Caco-2 (cell line): ENCODE results near the gene ILF2. TPM values are rescaled to one million over a fixed set of nuclear protein-coding genes. Genes with fewer than 3 reads are reported as not detected.

Experiments
- BruUV-seq: library from RNA; stranded (reverse); fragments of 400-500 nt; replicated peaks from 2 replicates; lab custom pipeline; 2021; lab: Mats Ljungman, UMichigan
- CTCF ChIA-PET: fragments of 300-600 bp; sonication (Branson Sonifier 250); formaldehyde crosslinking; loops from one replicate; lab custom pipeline; 2022; ENCODE audit warnings: antibody characterized with exemption; lab: Charles Lee
- POLR2A ChIA-PET: fragments of 300-600 bp; sonication (Branson Sonifier 250); formaldehyde crosslinking; loops from one replicate; lab custom pipeline; 2022; ENCODE audit warnings: antibody characterized with exemption; lab: Charles Lee
- DNase-seq, 2 experiments: peaks; one replicate each; pipeline versions ENCODE4 v3.0.0 to v3.0.0-alpha.2; 2020 to 2022
- H3K27me3 ChIP-seq: replicated peaks from 2 replicates; pipeline ENCODE4 v1.6.0; 2011; ENCODE audit warnings: low read length; ENCODE audit not compliant: control insufficient read depth, insufficient read depth
- H3K36me3 ChIP-seq: 2 replicates; pipeline ENCODE4 v1.5.1; 2011; ENCODE audit warnings: low read length; ENCODE audit not compliant: control insufficient read depth, insufficient read depth
- H3K4me1 ChIP-seq: fragments of 250-450 bp; sonication (Bioruptor Pico); 2 replicates; pipeline ENCODE4 v1.5.1; 2020; ENCODE audit warnings: mild to moderate bottlenecking
- H3K4me3 ChIP-seq: 2 replicates; pipeline ENCODE4 v1.5.1; 2011; ENCODE audit warnings: low read depth, mild to moderate bottlenecking, control low read depth, low read length
- H3K9me3 ChIP-seq: fragments of 250-450 bp; sonication (Bioruptor Pico); 2 replicates; pipeline ENCODE4 v1.5.1; 2020; ENCODE audit warnings: mild to moderate bottlenecking, moderate library complexity
- H3K27ac Mint-ChIP-seq: one replicate; pipeline ENCODE4 v1.8.0; 2022; ENCODE audit warnings: mixed read lengths; ENCODE audit not compliant: unreplicated experiment
- H3K27me3 Mint-ChIP-seq: one replicate; pipeline ENCODE4 v1.8.0; 2022; ENCODE audit warnings: mixed read lengths; ENCODE audit not compliant: insufficient read depth, unreplicated experiment
- H3K36me3 Mint-ChIP-seq: one replicate; pipeline ENCODE4 v1.8.0; 2022; ENCODE audit warnings: mild to moderate bottlenecking, mixed read lengths; ENCODE audit not compliant: insufficient read depth, unreplicated experiment
- H3K4me1 Mint-ChIP-seq: one replicate; pipeline ENCODE4 v1.8.0; 2022; ENCODE audit warnings: low read depth, mixed read lengths; ENCODE audit not compliant: unreplicated experiment
- H3K4me3 Mint-ChIP-seq: one replicate; pipeline ENCODE4 v1.8.0; 2022; ENCODE audit warnings: mild to moderate bottlenecking, moderate library complexity, mixed read lengths; ENCODE audit not compliant: unreplicated experiment
- H3K9me3 Mint-ChIP-seq: one replicate; pipeline ENCODE4 v1.8.0; 2022; ENCODE audit warnings: mixed read lengths; ENCODE audit not compliant: unreplicated experiment
- CTCF ChIP-seq, 2 experiments: fragments of 200-600 bp in 1 of 2; IDR thresholded peaks; 1 replicate in 1 of 2; 2 replicates in 1 of 2; pipeline versions ENCODE4 v1.5.1 to v1.8.0; 2011 to 2022; ENCODE audit warnings: antibody characterized with exemption in 1 of 2, control low read depth in 1 of 2, inconsistent platforms in 1 of 2, low read depth in 1 of 2, low read length in 1 of 2, mild to moderate bottlenecking in 1 of 2, moderate library complexity in 1 of 2; ENCODE audit not compliant: insufficient read depth in 1 of 2, severe bottlenecking in 1 of 2, unreplicated experiment in 1 of 2
- intact Hi-C: fragments of 100-400 bp; cut with micrococcal nuclease; formaldehyde crosslinking; loops from one replicate; pipeline ENCODE4 v1.10.0; 2022; ENCODE audit not compliant: unreplicated experiment
- total RNA-seq: library from RNA; stranded (reverse); gene quantifications from 2 replicates; pipeline ENCODE4 v1.2.3, GENCODE V29; 2022

The ILF2 gene
- total RNA-seq, 1 experiment from 2014 or later: 287 TPM

GRCh38 chr1:153626477-153626903, 44.3 kb downstream of the ILF2 start:
- Mint-ChIP-seq H3K4me3 (peak overlapping the region; percentile 93), H3K4me1 (peaks cover 29% of the 10 kb centered on the region), H3K27me3 (no peaks in the 10 kb centered on the region), H3K9me3 (no peaks in the 10 kb centered on the region), H3K36me3 (peaks cover 62% of the 10 kb centered on the region), H3K27ac (peak overlapping the region; percentile 89)
- intact Hi-C loops: loop anchor here (2.0 kb wide), 2 partner anchors 14 to 54 kb away; partner anchors contain the start of gene S100A16
- no peaks in the 10 kb centered on the region for H3K9me3 ChIP-seq
- TF ChIP-seq CTCF (IDR thresholded peaks at IDR 0.05; ENCODE audit: insufficient read depth in 1 of 2, low read depth in 1 of 2, low read length in 1 of 2, severe bottlenecking in 1 of 2, unreplicated experiment in 1 of 2): no peak
- DNase-seq: no peak
- ChIA-PET CTCF (interaction anchor here (1.0 to 3.1 kb wide), 14 partner anchors 9 to 131 kb away, joined by 4 to 56 read pairs (median 9); partner anchors contain the start of genes S100A14 and S100A16), POLR2A (interaction anchor here (0.5 to 2.4 kb wide), 15 partner anchors 9 to 111 kb away, joined by 3 to 43 read pairs (median 9); partner anchors contain the start of genes S100A14, S100A16, S100A4 and S100A6)
- H3K36me3 ChIP-seq: no peaks in the 10 kb centered on the region
- peak overlapping the region; percentile 62 for H3K4me3 ChIP-seq
- peaks cover 41% of the 10 kb centered on the region for H3K4me1 ChIP-seq
- H3K27me3 ChIP-seq: no peaks in the 10 kb centered on the region
- BruUV-seq: no TSS peak

- CTCF ChIA-PET: no interaction called here
Measured at GRCh38 chr1:153624965-153625611, 45.7 kb downstream of the ILF2 start.

GRCh38 chr1:153623101-153623500, 47.7 kb downstream of the ILF2 start:
- DNase-seq: no peak
- Mint-ChIP-seq H3K4me1 (peaks cover 16% of the 10 kb centered on the region), H3K9me3 (no peaks in the 10 kb centered on the region), H3K27me3 (no peaks in the 10 kb centered on the region), H3K4me3 (no peak overlapping the region), H3K36me3 (peaks cover 94% of the 10 kb centered on the region), H3K27ac (no peak overlapping the region)
- ChIA-PET CTCF (no interaction called here), POLR2A (interaction anchor here (1.3 kb wide), 1 partner anchor 11 kb away, joined by 4 read pairs; the partner anchor contains the start of gene CHTOP)
- no TSS peak for BruUV-seq
- intact Hi-C loops: no loop called here
- TF ChIP-seq CTCF (IDR thresholded peaks at IDR 0.05; ENCODE audit: insufficient read depth in 1 of 2, low read depth in 1 of 2, low read length in 1 of 2, severe bottlenecking in 1 of 2, unreplicated experiment in 1 of 2): no peak
- Histone ChIP-seq H3K27me3 (no peaks in the 10 kb centered on the region), H3K4me1 (peaks cover 20% of the 10 kb centered on the region), H3K9me3 (no peaks in the 10 kb centered on the region), H3K4me3 (no peak overlapping the region), H3K36me3 (no peaks in the 10 kb centered on the region)

More at GRCh38 chr1:153624965-153625611, 45.7 kb downstream of the ILF2 start:
- no TSS peak for BruUV-seq
- Histone ChIP-seq H3K9me3 (no peaks in the 10 kb centered on the region), H3K27me3 (no peaks in the 10 kb centered on the region), H3K36me3 (no peaks in the 10 kb centered on the region), H3K4me3 (no peak overlapping the region), H3K4me1 (peaks cover 27% of the 10 kb centered on the region)
- Mint-ChIP-seq H3K27me3 (no peaks in the 10 kb centered on the region), H3K4me3 (peak overlapping the region; percentile 93), H3K9me3 (no peaks in the 10 kb centered on the region), H3K36me3 (peaks cover 75% of the 10 kb centered on the region), H3K4me1 (peaks cover 22% of the 10 kb centered on the region), H3K27ac (no peak overlapping the region)
- intact Hi-C loops: no loop called here
- TF ChIP-seq CTCF (IDR thresholded peaks at IDR 0.05; ENCODE audit: insufficient read depth in 1 of 2, low read depth in 1 of 2, low read length in 1 of 2, severe bottlenecking in 1 of 2, unreplicated experiment in 1 of 2): no peak
- POLR2A ChIA-PET: no interaction called here
- no peak for DNase-seq
